Measurements from ENCODE around the gene ZNF79.

ZNF79 gene

GRCh38 chr9:127430415-127430814 is 6.2 kb downstream of the ZNF79 start:
- no peak for DNase-seq

- DNase-seq, result no peak
Observed at GRCh38 chr9:127437497-127438264, 13.5 kb downstream of the ZNF79 start.

- DNase-seq, result no peak
Observed at GRCh38 chr9:127438394-127438793, 14.2 kb downstream of the ZNF79 start.

GRCh38 chr9:127444283-127444920 is 20.2 kb downstream of the ZNF79 start:
- no peak for DNase-seq

- DNase-seq, result no peak
Observed at GRCh38 chr9:127444921-127445850, 21.0 kb downstream of the ZNF79 start.

- DNase-seq, result no peak
Observed at GRCh38 chr9:127445851-127446712, 21.9 kb downstream of the ZNF79 start.

GRCh38 chr9:127446713-127447415 is 22.7 kb downstream of the ZNF79 start:
- no peak for DNase-seq

GRCh38 chr9:127447416-127448111 is 23.4 kb downstream of the ZNF79 start:
- DNase-seq, result no peak

GRCh38 chr9:127448112-127448805 is 24.1 kb downstream of the ZNF79 start:
- no peak for DNase-seq

- no peak for DNase-seq
Observed at GRCh38 chr9:127449332-127449966, 25.3 kb downstream of the ZNF79 start.

- DNase-seq, result no peak
Observed at GRCh38 chr9:127450243-127450760, 26.1 kb downstream of the ZNF79 start.

GRCh38 chr9:127450830-127451607 is 26.8 kb downstream of the ZNF79 start, which contains the start of the genes LRSAM1 and RPL12:
Gene LRSAM1 (plus strand): TSS chr9:127451510. CDS start chr9:127454528, 3,018 bp downstream.
Gene RPL12 (minus strand): TSS chr9:127451406. CDS start chr9:127451317, 89 bp downstream.
- peak; percentile 94 for DNase-seq

GRCh38 chr9:127451608-127451857 is 27.4 kb downstream of the ZNF79 start:
- DNase-seq, result no peak

- DNase-seq, result peak; percentile 62
Observed at GRCh38 chr9:127451858-127452656, 27.9 kb downstream of the ZNF79 start.

- DNase-seq, result peak; percentile 49
Observed at GRCh38 chr9:127452691-127453090, 28.5 kb downstream of the ZNF79 start.

- DNase-seq, result no peak
Observed at GRCh38 chr9:127455324-127455992, 31.3 kb downstream of the ZNF79 start.

GRCh38 chr9:127457191-127457878 is 33.2 kb downstream of the ZNF79 start:
- no peak for DNase-seq
